GM12891 (cell line): Measurements from ENCODE around the gene JCAD.

Experiments used
- DNase-seq: peaks from one replicate; pipeline ENCODE4 v3.0.0; 2011; ENCODE audit warnings: low spot score; ENCODE audit not compliant: insufficient read length
- FAIRE-seq: peaks from 2 replicates; lab custom pipeline; 2011; peaks lifted over from hg19 to GRCh38; lab: Jason Lieb, UNC
- PAX5 ChIP-seq: IDR thresholded peaks from 2 replicates; pipeline ENCODE4 v1.6.1; 2011; ENCODE audit warnings: low read length, moderate library complexity, mild to moderate bottlenecking; ENCODE audit not compliant: insufficient read depth, severe bottlenecking
- POLR2A ChIP-seq: IDR thresholded peaks from 2 replicates; pipeline ENCODE4 v1.6.1; 2011; ENCODE audit warnings: low read depth, low read length, control low read depth
- POLR2AphosphoS5 ChIP-seq: IDR thresholded peaks from 2 replicates; pipeline ENCODE4 v1.6.1; 2011; ENCODE audit warnings: low read depth, low read length, control low read depth
- POU2F2 ChIP-seq: IDR thresholded peaks from 2 replicates; pipeline ENCODE4 v1.6.1; 2011; ENCODE audit warnings: low read depth, mild to moderate bottlenecking, control low read depth, low read length, moderate library complexity
- SPI1 ChIP-seq: IDR thresholded peaks from 2 replicates; pipeline ENCODE4 v1.6.1; 2011; ENCODE audit warnings: low read depth, low read length, control low read depth
- TAF1 ChIP-seq: IDR thresholded peaks from 2 replicates; pipeline ENCODE4 v1.6.1; 2011; ENCODE audit warnings: low read depth, low read length, control low read depth

The JCAD gene

GRCh38 chr10:30093303-30093950 lies 34.0 kb upstream of the JCAD start:
- FAIRE-seq (no peak), DNase-seq (no peak)
- TF ChIP-seq TAF1, result no peak
- no peak for TF ChIP-seq POLR2A

DNA sequence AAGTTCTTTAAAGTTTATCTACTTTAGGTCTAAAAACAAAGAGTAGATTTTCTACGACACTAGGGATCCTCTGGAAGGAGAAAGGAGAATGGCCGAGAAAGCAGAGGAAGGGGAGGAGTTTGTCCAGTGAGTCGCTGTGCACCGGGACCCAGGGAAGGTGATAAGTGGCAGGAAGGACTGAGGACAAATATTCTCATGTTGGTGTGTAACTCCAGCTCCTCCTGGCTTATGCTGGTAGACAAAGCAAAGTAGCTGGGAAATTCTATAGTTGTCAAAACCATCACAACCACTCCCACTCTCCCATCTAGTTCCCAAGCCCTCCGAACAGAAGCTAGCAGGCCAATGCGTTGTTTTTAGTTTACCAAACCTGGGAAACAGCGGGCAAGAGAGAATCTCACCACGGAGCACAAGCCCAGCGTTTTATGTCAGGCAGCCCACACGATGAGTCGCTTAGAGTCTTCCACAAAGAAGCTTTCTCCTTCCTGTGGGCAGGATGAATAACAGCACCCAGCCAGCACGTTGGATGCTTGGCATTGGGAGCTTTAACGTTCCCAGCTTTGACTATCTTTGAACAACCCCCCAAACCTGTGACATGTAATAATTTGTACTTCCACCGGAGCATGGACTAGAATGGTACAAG lies 32.9 kb upstream of the JCAD start:
- FAIRE-seq, result no peak
- DNase-seq, result no peak
- no peak for TF ChIP-seq POLR2AphosphoS5
- no peak for TF ChIP-seq POU2F2
- TF ChIP-seq SPI1, result no peak
- no peak for TF ChIP-seq TAF1
- no peak for TF ChIP-seq PAX5
- no peak for TF ChIP-seq POLR2A

GRCh38 chr10:30091136-30091535 lies 31.8 kb upstream of the JCAD start:
- no peak for FAIRE-seq
- DNase-seq, result no peak
- no peak for TF ChIP-seq PAX5
- TF ChIP-seq POLR2AphosphoS5, result no peak
- TF ChIP-seq POLR2A, result no peak
- TF ChIP-seq TAF1, result no peak
- no peak for TF ChIP-seq POU2F2
- TF ChIP-seq SPI1, result no peak

- FAIRE-seq (no peak), DNase-seq (no peak)
- no peak for TF ChIP-seq TAF1
- TF ChIP-seq SPI1, result no peak
- TF ChIP-seq POU2F2, result no peak
- TF ChIP-seq POLR2AphosphoS5, result no peak
- no peak for TF ChIP-seq POLR2A
Observed at GRCh38 chr10:30088178-30088577, 28.8 kb upstream of the JCAD start.

DNA sequence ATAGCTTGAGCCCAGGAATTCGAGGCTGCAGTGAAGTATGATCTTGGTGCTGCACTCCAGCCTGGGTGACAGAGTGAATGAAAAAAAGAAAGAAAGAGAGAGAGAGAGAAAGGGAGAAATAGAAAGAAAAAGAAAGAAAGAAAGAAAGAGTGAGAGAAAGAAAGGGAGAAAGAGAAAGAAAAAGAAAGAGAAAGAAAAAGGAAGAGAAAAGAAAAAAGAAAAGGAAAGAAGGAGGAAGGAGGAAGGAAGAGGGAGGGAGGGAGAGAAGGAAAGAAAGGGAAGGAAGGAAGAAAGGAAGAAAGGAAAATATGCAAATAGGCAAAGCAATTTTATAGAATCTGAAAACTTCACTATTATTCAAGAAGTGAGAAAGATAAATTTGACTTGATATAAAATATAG lies 24.5 kb upstream of the JCAD start:
- FAIRE-seq, result no peak
- TF ChIP-seq TAF1 (no peak), POU2F2 (no peak), PAX5 (no peak), SPI1 (no peak), POLR2AphosphoS5 (no peak), POLR2A (no peak)

GRCh38 chr10:30081182-30081581 lies 21.8 kb upstream of the JCAD start:
- DNase-seq (no peak), FAIRE-seq (no peak)
- TF ChIP-seq POLR2AphosphoS5 (no peak), POU2F2 (no peak), SPI1 (no peak), TAF1 (no peak), PAX5 (no peak), POLR2A (no peak)

More for the DNA sequence above, 24.5 kb upstream of the JCAD start:
- no peak for DNase-seq

DNA sequence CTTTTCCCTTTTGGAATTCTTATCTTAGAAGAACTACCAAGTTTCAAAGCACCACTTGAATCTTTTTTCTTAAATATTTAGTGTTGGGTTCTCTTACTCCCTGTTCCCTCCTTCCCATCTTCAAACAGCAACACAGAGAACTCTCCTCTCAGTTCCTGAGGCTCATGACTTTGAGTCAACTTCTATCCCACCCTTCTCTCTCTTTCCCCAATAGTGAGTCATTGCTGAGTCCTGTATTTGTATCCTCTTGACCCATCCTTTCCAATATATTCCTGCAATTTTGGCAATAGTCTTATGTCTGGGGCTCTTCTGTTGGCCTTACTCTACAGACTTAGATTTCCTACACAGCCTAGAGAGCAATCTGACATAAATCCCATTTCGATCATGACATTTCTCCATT lies 20.8 kb upstream of the JCAD start:
- TF ChIP-seq PAX5 (no peak), POLR2AphosphoS5 (no peak), POU2F2 (no peak), TAF1 (no peak), POLR2A (no peak), SPI1 (no peak)
- no peak for DNase-seq
- FAIRE-seq, result no peak

DNA sequence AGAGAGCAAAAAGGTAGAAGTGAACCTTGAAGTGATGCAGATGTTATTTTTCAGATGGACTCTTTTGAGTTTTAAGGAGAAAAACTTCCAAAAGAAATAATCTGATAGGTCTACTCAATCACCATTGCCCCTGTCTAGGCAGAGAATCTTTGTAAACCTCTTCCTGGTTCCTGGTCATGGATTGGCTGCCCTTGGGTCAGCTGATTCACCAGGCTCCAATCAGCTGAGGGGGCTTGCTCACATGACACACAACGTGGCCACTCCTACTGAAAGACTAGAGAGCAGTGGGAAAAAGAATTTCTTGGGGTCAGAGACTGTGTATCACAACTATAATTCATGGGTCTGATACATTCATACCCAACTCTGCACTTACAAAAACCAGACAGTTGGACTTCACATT lies 20.0 kb upstream of the JCAD start:
- TF ChIP-seq TAF1, result no peak
- no peak for TF ChIP-seq POLR2A
- no peak for TF ChIP-seq POU2F2
- no peak for TF ChIP-seq PAX5
- no peak for TF ChIP-seq POLR2AphosphoS5
- TF ChIP-seq SPI1, result no peak
- FAIRE-seq, result no peak
- no peak for DNase-seq

DNA sequence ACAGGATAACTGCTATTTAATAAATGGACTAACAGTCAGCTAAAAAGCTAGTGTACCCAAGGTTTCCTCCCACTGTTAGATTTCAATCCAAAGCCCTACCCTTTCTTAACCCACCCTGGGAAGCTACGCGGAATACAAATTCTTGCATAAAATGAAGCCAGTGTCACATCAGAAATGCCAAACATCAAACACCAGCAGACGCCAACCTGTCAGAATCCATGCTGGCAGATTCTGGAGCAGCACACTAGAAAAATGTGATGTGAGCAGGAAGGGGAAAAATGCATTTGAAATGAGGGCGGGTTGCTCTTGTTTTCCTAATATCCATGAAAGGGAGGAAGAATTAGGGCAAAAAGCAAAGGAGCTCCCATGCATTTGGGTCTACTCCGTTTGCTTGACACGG lies 16.1 kb upstream of the JCAD start:
- no peak for TF ChIP-seq PAX5
- TF ChIP-seq POLR2A, result no peak
- TF ChIP-seq SPI1, result no peak
- TF ChIP-seq POU2F2, result no peak
- TF ChIP-seq TAF1, result no peak
- no peak for TF ChIP-seq POLR2AphosphoS5
- FAIRE-seq (no peak), DNase-seq (no peak)

DNA sequence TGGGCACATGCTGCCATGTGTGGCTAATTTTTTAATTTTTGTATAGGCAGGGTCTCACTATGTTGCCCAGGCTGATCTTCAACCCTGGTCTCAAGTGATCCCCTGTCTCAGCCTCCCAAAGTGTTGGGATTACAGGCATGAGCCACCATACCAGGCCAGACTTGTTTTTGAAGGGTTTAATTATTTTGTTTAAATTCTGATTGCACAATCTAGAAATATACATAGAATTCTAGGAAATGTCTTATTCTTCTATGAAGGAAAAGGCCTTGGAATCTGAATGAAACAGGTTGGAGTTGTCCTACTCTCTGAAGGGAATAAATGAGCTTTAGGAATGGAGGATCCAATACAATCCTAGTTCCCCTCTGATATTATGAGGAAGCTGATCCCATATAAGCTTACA lies 15.5 kb upstream of the JCAD start:
- FAIRE-seq (no peak), DNase-seq (no peak)
- no peak for TF ChIP-seq POU2F2
- no peak for TF ChIP-seq POLR2A
- TF ChIP-seq PAX5, result no peak
- TF ChIP-seq SPI1, result no peak
- no peak for TF ChIP-seq POLR2AphosphoS5
